Measurements from ENCODE around the gene ORM2.

The ORM2 gene

DNA sequence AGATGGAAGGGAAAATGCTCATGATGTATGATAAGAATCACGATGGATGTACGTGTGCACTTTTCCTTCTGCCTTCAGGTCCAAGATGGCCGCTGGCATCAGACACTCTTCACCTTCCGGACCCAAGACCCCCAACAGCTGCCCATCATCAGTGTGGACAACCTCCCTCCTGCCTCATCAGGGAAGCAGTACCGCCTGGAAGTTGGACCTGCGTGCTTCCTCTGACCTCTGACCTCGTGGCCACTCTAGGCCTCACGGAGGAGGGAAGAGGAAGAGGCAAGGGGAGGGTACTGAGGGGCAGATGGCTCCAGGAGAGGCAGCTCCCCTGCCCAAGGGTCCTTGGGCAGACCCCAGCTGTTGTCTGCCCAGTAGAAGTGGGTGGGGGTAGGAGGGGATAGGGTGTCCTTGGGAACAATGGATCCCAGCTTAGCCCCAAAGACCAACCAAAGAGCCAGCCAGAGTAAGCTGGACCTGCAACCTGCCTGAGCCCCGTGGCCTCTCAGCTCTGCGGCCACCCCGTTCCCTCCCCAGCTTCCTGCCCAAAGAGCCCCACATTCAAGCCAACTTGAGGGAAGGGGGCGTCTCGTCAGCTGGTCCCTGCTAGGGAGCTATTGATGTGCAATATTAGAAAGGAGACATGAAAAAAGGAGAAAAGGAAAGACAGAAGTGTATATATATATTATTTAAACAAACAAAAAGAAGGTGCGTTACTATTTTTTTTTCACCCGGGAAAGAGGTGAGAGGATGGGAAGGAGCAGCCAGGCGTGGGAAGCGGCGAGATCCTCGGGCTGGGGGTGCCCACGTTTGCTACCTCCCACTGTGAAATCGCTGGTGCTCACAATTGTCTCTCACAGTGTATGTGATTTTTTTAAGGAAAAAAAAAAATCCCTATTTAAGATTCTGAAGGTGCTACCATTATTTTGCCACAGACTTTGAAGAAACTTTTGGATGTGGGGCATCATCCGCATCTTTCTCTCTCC lies 18.9 kb upstream of the ORM2 start:
- no peak for DNase-seq (ENCODE audit: extremely low read depth, low read depth)
- TF ChIP-seq, protein P1, sequence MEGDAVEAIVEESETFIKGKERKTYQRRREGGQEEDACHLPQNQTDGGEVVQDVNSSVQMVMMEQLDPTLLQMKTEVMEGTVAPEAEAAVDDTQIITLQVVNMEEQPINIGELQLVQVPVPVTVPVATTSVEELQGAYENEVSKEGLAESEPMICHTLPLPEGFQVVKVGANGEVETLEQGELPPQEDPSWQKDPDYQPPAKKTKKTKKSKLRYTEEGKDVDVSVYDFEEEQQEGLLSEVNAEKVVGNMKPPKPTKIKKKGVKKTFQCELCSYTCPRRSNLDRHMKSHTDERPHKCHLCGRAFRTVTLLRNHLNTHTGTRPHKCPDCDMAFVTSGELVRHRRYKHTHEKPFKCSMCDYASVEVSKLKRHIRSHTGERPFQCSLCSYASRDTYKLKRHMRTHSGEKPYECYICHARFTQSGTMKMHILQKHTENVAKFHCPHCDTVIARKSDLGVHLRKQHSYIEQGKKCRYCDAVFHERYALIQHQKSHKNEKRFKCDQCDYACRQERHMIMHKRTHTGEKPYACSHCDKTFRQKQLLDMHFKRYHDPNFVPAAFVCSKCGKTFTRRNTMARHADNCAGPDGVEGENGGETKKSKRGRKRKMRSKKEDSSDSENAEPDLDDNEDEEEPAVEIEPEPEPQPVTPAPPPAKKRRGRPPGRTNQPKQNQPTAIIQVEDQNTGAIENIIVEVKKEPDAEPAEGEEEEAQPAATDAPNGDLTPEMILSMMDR (IDR thresholded peaks at IDR 0.05; ENCODE audit: low read depth, low read length, missing control alignments): no peak
- no peak overlapping the region for H3K4me3 ChIP-seq (replicated peaks; ENCODE audit: low read depth, low read length)

DNA sequence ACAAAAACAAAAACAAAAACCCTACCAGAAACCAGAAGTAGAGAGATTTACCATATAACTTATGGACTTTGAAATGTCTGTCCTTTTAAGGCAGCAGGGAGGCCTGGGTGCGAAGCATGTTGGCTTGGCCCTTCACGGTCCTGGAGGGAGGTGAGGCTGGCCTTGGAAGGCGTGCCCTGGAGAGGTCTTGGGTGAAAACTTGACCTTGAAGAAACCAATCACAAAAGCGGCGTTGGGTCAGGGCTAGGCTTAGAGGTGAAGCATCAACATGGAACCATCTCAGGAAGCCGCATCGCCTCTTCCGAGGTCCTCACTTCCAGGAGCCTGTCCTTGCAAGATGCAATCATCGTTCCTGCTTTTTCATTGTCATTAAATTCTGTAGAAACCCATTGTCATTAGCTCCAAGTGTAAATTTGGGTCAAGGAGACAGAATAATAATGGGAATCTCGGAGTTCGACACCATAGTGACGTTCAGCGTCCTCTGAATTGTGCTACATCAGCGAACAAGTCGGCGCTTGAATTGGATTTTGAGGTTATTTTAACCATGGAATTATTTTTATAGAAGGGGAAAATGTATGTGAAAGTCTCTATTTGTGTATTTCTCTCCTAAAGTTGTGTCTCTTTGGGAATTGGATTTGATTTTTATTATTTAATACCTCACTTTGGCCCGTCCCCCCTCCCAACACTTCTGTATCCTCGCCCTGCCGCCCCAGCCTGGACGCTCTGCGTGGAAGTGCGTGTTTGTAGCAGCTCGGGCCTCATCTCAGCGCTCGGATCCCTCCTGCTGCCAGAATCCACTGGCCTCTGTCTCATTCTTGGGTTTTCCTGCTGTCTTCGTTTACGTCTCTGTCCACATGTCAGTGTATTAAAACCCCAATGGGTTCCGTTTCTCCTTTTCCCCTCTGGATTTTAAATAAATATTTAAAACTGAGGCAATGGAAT lies 17.8 kb upstream of the ORM2 start:
- H3K4me3 ChIP-seq (replicated peaks; ENCODE audit: low read depth, low read length): no peak overlapping the region
- no peak for DNase-seq (ENCODE audit: extremely low read depth, low read depth)
- TF ChIP-seq, protein P1 (IDR thresholded peaks at IDR 0.05; ENCODE audit: low read depth, low read length, missing control alignments): no peak

DNA sequence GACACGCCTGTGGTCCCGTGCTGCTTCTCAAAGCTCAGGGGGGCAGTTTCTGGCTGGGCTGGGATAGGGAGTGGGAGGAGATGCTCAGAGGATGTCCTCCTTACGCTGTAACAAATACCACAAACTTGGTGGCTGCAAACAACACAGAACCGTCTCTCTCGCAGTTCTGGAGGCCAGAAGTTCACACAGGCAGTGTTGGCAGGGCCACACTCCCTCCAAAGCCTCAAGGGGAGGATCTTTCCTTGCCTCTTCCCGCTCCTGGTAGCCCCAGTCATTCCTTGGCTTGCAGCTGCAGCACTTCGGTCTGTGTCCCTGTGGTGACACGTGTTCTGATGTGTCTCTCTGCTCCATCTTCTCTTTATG lies 17.2 kb upstream of the ORM2 start:
- DNase-seq (ENCODE audit: extremely low read depth, low read depth): no peak
- TF ChIP-seq, protein P1 (IDR thresholded peaks at IDR 0.05; ENCODE audit: low read depth, low read length, missing control alignments): no peak

DNA sequence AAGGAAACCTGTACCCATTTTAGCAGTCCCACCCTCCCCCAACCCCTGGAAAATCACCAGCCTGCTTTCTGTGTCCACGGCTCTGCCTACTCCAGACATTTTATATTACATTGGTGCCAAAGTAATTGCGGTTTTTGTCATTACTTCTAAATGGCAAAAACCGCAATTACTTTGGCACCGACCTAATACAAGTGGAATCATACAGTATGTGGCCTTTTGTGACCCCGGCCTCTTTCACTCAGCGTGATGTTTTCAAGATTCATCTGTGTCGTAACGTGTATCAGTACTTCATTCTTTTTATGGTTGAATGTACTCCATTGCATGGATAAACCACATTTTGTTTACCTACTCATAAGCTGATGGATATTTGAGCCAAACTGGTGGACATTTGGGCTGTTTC lies 16.5 kb upstream of the ORM2 start:
- no peak for DNase-seq (ENCODE audit: extremely low read depth, low read depth)
- TF ChIP-seq, protein P1 (IDR thresholded peaks at IDR 0.05; ENCODE audit: low read depth, low read length, missing control alignments): no peak

More for the DNA sequence above, 17.2 kb upstream of the ORM2 start:
- no peak overlapping the region for H3K4me3 ChIP-seq (replicated peaks; ENCODE audit: low read depth, low read length)

DNA sequence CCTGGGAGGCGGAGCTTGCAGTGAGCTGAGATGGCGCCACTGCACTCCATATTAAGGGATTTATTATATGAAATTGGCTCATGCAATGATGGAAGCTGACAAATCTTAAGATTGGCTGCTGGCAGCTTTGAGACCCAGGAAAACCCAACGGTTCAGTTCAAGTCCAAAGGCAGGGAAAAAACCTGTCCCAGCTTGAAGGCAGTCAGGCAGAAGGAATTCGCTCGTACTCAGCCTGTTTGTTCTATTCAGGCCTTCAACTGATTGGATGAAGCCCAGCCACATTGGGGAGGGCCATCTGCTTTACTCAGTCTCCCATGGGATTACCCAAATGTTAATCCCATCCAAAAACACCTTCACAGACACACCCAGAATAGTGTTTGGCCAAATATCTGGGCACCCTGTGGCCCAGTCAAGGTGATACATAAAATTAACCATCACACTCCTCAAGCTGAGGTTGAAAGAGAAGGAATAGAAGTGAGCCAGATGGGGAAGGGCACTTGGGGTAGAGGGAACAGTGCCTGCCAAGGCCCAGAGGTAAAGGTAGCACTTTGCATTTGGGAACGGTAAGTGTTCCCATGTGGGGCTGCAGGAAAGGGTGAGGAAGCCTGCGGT lies 15.3 kb upstream of the ORM2 start:
- TF ChIP-seq, protein P1 (IDR thresholded peaks at IDR 0.05; ENCODE audit: low read depth, low read length, missing control alignments): no peak
- H3K4me3 ChIP-seq (replicated peaks; ENCODE audit: low read depth, low read length): no peak overlapping the region
- DNase-seq (ENCODE audit: extremely low read depth, low read depth): no peak

More for the DNA sequence above, 16.5 kb upstream of the ORM2 start:
- H3K4me3 ChIP-seq (replicated peaks; ENCODE audit: low read depth, low read length): no peak overlapping the region

Measured in HFF-Myc (cell line).